NB4 (cell line): ENCODE measurements around the gene ETV6.
"Not testable (repeated sequence)": the region's sequence is repeated elsewhere in the genome, so short reads cannot be mapped to it uniquely, and the experiment has no call there.

Experiments used
- DNase-seq: peaks from one replicate; pipeline ENCODE4 v3.0.0; 2010; ENCODE audit warnings: low read depth
- H3K4me3 ChIP-seq: one replicate; pipeline ENCODE4 v1.5.1; 2011; ENCODE audit warnings: mild to moderate bottlenecking, low read depth, low read length, moderate library complexity
- MAX ChIP-seq: IDR thresholded peaks from 2 replicates; pipeline ENCODE4 v1.6.1; 2011; ENCODE audit warnings: low read depth, low read length
- MYC ChIP-seq: IDR thresholded peaks from 2 replicates; pipeline ENCODE4 v1.6.1; 2011; ENCODE audit warnings: low read depth, low read length
- POLR2A ChIP-seq: IDR thresholded peaks from 2 replicates; pipeline ENCODE4 v1.6.1; 2011; ENCODE audit warnings: mild to moderate bottlenecking; ENCODE audit not compliant: insufficient read length; ENCODE audit errors: extremely low read depth
- TF ChIP-seq, protein P1 (sequence below): IDR thresholded peaks from one replicate; pipeline ENCODE4 v1.5.1; 2012; ENCODE audit warnings: low read depth, low read length

Gene ETV6

GRCh38 chr12:11630046-11630706 lies 19.3 kb upstream of the ETV6 start:
- H3K4me3 ChIP-seq = no peak overlapping the region
- TF ChIP-seq MAX (no peak), POLR2A (no peak), MYC (no peak)
- TF ChIP-seq, protein P1, sequence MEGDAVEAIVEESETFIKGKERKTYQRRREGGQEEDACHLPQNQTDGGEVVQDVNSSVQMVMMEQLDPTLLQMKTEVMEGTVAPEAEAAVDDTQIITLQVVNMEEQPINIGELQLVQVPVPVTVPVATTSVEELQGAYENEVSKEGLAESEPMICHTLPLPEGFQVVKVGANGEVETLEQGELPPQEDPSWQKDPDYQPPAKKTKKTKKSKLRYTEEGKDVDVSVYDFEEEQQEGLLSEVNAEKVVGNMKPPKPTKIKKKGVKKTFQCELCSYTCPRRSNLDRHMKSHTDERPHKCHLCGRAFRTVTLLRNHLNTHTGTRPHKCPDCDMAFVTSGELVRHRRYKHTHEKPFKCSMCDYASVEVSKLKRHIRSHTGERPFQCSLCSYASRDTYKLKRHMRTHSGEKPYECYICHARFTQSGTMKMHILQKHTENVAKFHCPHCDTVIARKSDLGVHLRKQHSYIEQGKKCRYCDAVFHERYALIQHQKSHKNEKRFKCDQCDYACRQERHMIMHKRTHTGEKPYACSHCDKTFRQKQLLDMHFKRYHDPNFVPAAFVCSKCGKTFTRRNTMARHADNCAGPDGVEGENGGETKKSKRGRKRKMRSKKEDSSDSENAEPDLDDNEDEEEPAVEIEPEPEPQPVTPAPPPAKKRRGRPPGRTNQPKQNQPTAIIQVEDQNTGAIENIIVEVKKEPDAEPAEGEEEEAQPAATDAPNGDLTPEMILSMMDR = no peak
- DNase-seq = no peak

DNA sequence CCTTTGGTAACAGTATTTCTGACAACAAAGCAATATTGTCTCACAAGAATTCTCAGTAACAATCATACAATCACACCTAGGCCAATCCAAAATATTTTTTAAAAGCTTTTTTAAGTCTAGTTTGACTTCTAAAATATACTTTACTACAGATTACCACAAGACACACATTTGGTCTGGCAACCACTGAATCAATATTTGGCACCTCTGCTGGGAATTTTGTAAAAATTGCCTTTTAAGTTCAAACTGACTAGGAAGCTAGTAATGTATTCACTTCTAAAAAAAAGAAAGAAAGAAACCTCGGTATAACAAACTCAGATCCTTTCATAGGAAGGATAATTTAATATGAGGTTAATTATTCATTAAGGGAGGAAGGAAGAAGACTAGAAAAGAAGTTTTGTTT lies 18.2 kb upstream of the ETV6 start:
- TF ChIP-seq, protein P1 = no peak
- TF ChIP-seq MYC = no peak
- no peak for TF ChIP-seq POLR2A
- TF ChIP-seq MAX = no peak
- no peak overlapping the region for H3K4me3 ChIP-seq
- DNase-seq = no peak

DNA sequence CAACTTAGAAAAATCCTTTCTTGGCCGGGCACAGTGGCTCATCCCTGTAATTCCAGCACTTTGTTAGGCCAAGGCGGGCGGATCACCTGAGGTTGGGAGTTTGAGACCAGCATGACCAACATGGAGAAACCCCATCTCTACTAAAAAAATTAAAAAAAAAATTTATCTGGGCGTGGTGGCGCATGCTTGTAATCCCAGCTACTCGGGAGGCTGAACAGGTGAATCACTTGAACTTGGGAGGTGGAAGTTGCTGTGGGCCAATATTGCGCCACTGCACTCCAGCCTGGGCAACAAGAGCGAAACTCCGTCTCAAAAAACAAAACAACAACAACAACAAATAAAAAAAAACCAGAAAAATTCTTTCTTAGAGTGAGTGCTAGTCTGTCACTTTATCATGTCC lies 17.6 kb upstream of the ETV6 start:
- not testable (repeated sequence) for DNase-seq, H3K4me3 ChIP-seq

GRCh38 chr12:11633968-11634367 lies 15.5 kb upstream of the ETV6 start:
- no peak for DNase-seq
- no peak overlapping the region for H3K4me3 ChIP-seq
- TF ChIP-seq POLR2A (no peak), MYC (no peak), MAX (no peak)
- TF ChIP-seq, protein P1 = no peak

- DNase-seq = no peak
- H3K4me3 ChIP-seq = no peak overlapping the region
- TF ChIP-seq, protein P1 = no peak
- no peak for TF ChIP-seq MYC
Measured at GRCh38 chr12:11635341-11635740, 14.1 kb upstream of the ETV6 start.

- DNase-seq = no peak
- no peak for TF ChIP-seq POLR2A
- TF ChIP-seq, protein P1 = no peak
- no peak overlapping the region for H3K4me3 ChIP-seq
Measured at GRCh38 chr12:11638315-11638916, 11.1 kb upstream of the ETV6 start.
